Peyer's patch (tissue), 4 donors: ENCODE data around the gene EHBP1L1. TPM values are rescaled to one million over a fixed set of nuclear protein-coding genes. Genes with fewer than 3 reads are reported as not detected.

Experiments
- DNase-seq, 3 donors: peaks; one replicate each; pipeline ENCODE4 v3.0.0-alpha.2; 2017 to 2019
- H3K27ac ChIP-seq, 4 donors: fragments of 200-600 bp; sonication (generic); one replicate each; pipeline ENCODE4 v1.5.1; 2016 to 2019
- H3K27me3 ChIP-seq, 2 donors: fragments of 200-600 bp; sonication (generic); one replicate each; pipeline ENCODE4 v1.5.1; 2019
- H3K36me3 ChIP-seq, 3 donors: fragments of 200-600 bp; sonication (generic); one replicate each; pipeline ENCODE4 v1.5.1; 2016 to 2019
- H3K4me1 ChIP-seq, 4 donors: fragments of 200-600 bp; sonication (generic); one replicate each; pipeline ENCODE4 v1.5.1; 2016 to 2019
- H3K4me3 ChIP-seq, 4 donors: fragments of 200-600 bp; sonication (generic); 1 replicate in 3 of 4; 2 replicates in 1 of 4; pipeline ENCODE4 v1.5.1; 2016 to 2019; ENCODE audit warnings: mild to moderate bottlenecking in 1 of 4
- H3K9me3 ChIP-seq, 4 donors: fragments of 200-600 bp; sonication (generic); one replicate each; pipeline ENCODE4 v1.5.1; 2016 to 2019; ENCODE audit warnings: mild to moderate bottlenecking in 1 of 4
- CTCF ChIP-seq, 6 experiments: fragments of 450-650 bp in 4 of 6; fragments of 200-600 bp in 2 of 6; sonication (generic) in 1 of 6; IDR thresholded peaks; one replicate each; pipeline ENCODE4 v1.5.1; 2017 to 2019; ENCODE audit warnings: antibody characterized with exemption in 6 of 6, mild to moderate bottlenecking in 3 of 6, moderate library complexity in 1 of 6
- POLR2A ChIP-seq, 2 donors: fragments of 450-650 bp; IDR thresholded peaks; one replicate each; pipeline ENCODE4 v1.5.1; 2017; ENCODE audit warnings: antibody characterized with exemption in 2 of 2, mild to moderate bottlenecking in 2 of 2, moderate library complexity in 2 of 2
- total RNA-seq, 4 donors: library from RNA; depleted of rRNA; stranded (reverse); fragments of >200 nt; gene quantifications; one replicate each; pipeline ENCODE4 v1.1.0, GENCODE V29; 2016

Gene EHBP1L1
- total RNA-seq, 4 donors from 2014 or later, result 65.2 to 163 (median 121) TPM

DNA sequence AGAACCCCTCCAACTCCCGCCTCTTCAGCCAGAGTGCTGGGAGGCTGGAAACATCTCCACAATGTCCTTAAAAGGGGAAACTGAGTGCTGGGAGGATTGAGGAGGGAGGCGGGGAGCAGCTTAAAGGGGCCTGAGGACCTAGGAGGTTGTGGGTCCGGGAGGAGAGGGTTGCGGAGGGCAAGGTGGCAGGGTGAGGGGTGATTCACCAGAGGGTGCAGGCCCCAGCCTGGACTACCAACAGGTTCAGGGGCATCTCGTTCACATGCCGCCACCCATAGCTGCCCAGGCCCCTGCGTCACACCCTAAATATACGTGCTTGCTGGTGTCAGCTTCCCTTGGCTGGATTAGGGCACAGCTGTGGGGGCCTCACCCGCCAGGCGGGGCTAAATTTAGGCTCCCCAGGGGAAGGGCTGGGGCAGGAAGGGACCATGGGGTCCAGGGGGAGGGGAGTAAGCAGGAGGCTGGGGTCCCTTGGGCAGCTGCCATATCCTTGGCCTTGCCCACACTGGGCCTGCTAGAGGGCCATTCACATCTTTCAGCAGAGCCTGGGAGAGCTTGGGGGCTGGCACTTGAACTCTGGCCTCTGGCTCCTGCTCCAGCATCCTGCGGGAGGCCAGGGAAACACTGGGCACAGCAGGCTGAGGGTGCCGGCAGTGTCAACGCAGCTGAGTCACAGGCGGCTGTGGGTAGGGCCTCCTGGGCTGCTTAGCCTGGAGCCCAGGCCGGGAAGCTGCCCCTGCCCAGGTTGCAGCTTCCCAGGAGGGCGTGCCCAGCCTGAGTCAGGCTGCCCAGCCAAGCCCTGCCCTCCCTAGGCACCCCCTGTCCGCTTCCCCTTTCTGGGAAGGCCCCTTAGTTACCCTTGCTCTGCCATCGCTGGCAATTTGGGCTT, 1.3 kb downstream of the EHBP1L1 start:
- peak overlapping the region; percentile 90 to 97 (median 94) for H3K27ac ChIP-seq
- H3K4me1 ChIP-seq, result peaks cover 6 to 63% (median 29%) of the 10 kb centered on the region in 4 donors
- H3K27me3 ChIP-seq, result no peaks in the 10 kb centered on the region
- peak overlapping the region; percentile 77 to 96 (median 87) for H3K4me3 ChIP-seq
- DNase-seq, result peak; percentile 72 to 89 (median 87)
- peaks cover 0 to 28% (median 0%) of the 10 kb centered on the region in 3 donors for H3K36me3 ChIP-seq
- no peaks in the 10 kb centered on the region for H3K9me3 ChIP-seq
- no peak for TF ChIP-seq CTCF (IDR thresholded peaks at IDR 0.05)
- TF ChIP-seq POLR2A (IDR thresholded peaks at IDR 0.05), result peak in 1 of 2 donors; percentile 64

DNA sequence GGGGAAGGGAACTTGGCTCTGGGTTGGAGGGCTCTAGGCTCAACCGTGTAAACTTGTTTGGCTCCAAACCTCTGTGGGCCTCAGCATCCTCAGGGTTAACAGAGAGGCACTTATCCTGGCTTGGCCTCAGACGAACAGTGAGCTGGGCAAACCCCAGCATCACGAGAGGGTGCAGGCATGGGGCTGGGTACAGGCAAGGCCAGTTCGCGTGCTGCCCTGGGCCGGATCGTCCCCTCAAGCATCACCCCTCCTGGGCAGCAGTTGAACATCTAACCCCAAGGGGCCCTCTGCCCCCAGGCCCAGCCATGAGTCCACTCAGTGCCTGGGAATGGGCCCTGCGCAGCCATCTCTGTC, 1.9 kb downstream of the EHBP1L1 start:
- H3K4me3 ChIP-seq, result peak overlapping the region; percentile 77 to 96 (median 87)
- H3K36me3 ChIP-seq, result peaks cover 0 to 30% (median 0%) of the 10 kb centered on the region in 3 donors
- TF ChIP-seq POLR2A (IDR thresholded peaks at IDR 0.05) (no peak), CTCF (IDR thresholded peaks at IDR 0.05) (no peak)
- peak overlapping the region; percentile 90 to 97 (median 94) for H3K27ac ChIP-seq
- H3K4me1 ChIP-seq, result peaks cover 6 to 62% (median 28%) of the 10 kb centered on the region in 4 donors
- H3K27me3 ChIP-seq, result no peaks in the 10 kb centered on the region
- no peak for DNase-seq
- H3K9me3 ChIP-seq, result no peaks in the 10 kb centered on the region

DNA sequence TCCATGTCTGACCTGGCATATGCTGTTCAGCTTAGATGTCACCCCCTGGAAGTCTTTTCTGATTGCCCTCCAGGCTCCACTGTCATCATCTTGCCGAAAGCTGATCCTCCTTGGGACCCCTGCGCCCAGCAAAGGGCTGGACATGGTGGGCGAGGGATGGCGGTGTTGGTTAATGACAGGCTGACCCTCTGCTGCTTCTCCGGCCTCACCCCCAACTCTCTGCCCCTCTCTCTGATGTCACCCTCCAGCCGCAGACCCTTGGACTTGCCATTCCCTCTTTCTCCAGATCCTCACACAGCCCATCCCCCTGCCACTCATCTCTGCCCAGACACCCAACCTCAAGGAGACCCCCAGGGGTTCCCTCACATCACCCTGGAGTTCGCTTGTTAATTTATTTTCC, 2.3 kb downstream of the EHBP1L1 start:
- peaks cover 0 to 30% (median 0%) of the 10 kb centered on the region in 3 donors for H3K36me3 ChIP-seq
- H3K4me1 ChIP-seq, result peaks cover 6 to 60% (median 26%) of the 10 kb centered on the region in 4 donors
- no peaks in the 10 kb centered on the region for H3K9me3 ChIP-seq
- peak overlapping the region in 2 of 4 donors; percentile 77 to 96 for H3K4me3 ChIP-seq
- TF ChIP-seq CTCF (IDR thresholded peaks at IDR 0.05), result no peak
- TF ChIP-seq POLR2A (IDR thresholded peaks at IDR 0.05), result no peak
- H3K27me3 ChIP-seq, result no peaks in the 10 kb centered on the region
- no peak for DNase-seq
- H3K27ac ChIP-seq, result peak overlapping the region; percentile 90 to 97 (median 94)

- Histone ChIP-seq H3K9me3 (no peaks in the 10 kb centered on the region), H3K36me3 (peaks cover 0 to 30% (median 0%) of the 10 kb centered on the region in 3 donors), H3K4me1 (peaks cover 6 to 55% (median 21%) of the 10 kb centered on the region in 4 donors), H3K27ac (peak overlapping the region in 2 of 4 donors; percentile 90 to 95), H3K4me3 (no peak overlapping the region), H3K27me3 (no peaks in the 10 kb centered on the region)
- DNase-seq, result no peak
- TF ChIP-seq POLR2A (IDR thresholded peaks at IDR 0.05), result no peak
- TF ChIP-seq CTCF (IDR thresholded peaks at IDR 0.05), result no peak
Measured at GRCh38 chr11:65578667-65579066, 2.8 kb downstream of the EHBP1L1 start.

GRCh38 chr11:65579291-65579690, 3.4 kb downstream of the EHBP1L1 start:
- no peak for DNase-seq

More at GRCh38 chr11:65579291-65579690, 3.4 kb downstream of the EHBP1L1 start:
- Histone ChIP-seq H3K9me3 (no peaks in the 10 kb centered on the region), H3K4me3 (no peak overlapping the region), H3K27me3 (no peaks in the 10 kb centered on the region), H3K27ac (peak overlapping the region in 1 of 4 donors; percentile 95), H3K36me3 (peaks cover 0 to 30% (median 0%) of the 10 kb centered on the region in 3 donors), H3K4me1 (peaks cover 6 to 52% (median 18%) of the 10 kb centered on the region in 4 donors)
- no peak for TF ChIP-seq POLR2A (IDR thresholded peaks at IDR 0.05)
